Measurements from ENCODE around the gene SLC39A11. TPM values are rescaled to one million over a fixed set of nuclear protein-coding genes. Genes with fewer than 3 reads are reported as not detected.
A peak's percentile ranks its signal among the peaks of the same experiment; 100 is the strongest.

SLC39A11 gene
- total and polyA plus RNA-seq, 2 of the 13 experiments (the other 11 are each of a cell fraction or from before 2014, with no cell fraction given) = 17.2 to 31.5 TPM

- no peak for TF ChIP-seq ZNF512B (CRISPR knock-in tag; IDR thresholded peaks at IDR 0.05; ENCODE audit: borderline replicate concordance)
- TF ChIP-seq PBX3 (CRISPR knock-in tag; IDR thresholded peaks at IDR 0.05; ENCODE audit: borderline replicate concordance) = no peak
- TF ChIP-seq ZNF547 (CRISPR knock-in tag; IDR thresholded peaks at IDR 0.05) = no peak; the same call in 1 of the 2 replicates
- TF ChIP-seq ZNF253 (CRISPR knock-in tag; IDR thresholded peaks at IDR 0.05; ENCODE audit: borderline replicate concordance) = no peak
- no peak for TF ChIP-seq ZBTB8A (CRISPR knock-in tag; IDR thresholded peaks at IDR 0.05; ENCODE audit: borderline replicate concordance, low read depth)
- TF ChIP-seq TAF1 (CRISPR knock-in tag; IDR thresholded peaks at IDR 0.05) = no peak
- TF ChIP-seq TGIF2 (CRISPR knock-in tag; IDR thresholded peaks at IDR 0.05) = peak; percentile 84; the same call in 1 of the 2 replicates
- TF ChIP-seq PHF5A (CRISPR knock-in tag; IDR thresholded peaks at IDR 0.05; ENCODE audit: low read depth, unreplicated experiment) = no peak
- TF ChIP-seq RARA (CRISPR knock-in tag; IDR thresholded peaks at IDR 0.05) = peak; percentile 80
- no peak for TF ChIP-seq CHD2 (IDR thresholded peaks at IDR 0.05; ENCODE audit: low read depth, low read length)
- no peak for TF ChIP-seq ZNF484 (CRISPR knock-in tag; IDR thresholded peaks at IDR 0.05; ENCODE audit: borderline replicate concordance, low read depth)
- no peak; the same call in 1 of the 2 replicates for TF ChIP-seq ZNF414 (CRISPR knock-in tag; IDR thresholded peaks at IDR 0.05)
- peak; percentile 62; the same call in 1 of the 2 replicates for TF ChIP-seq THRA (CRISPR knock-in tag; IDR thresholded peaks at IDR 0.05; ENCODE audit: borderline replicate concordance)
- no peak for TF ChIP-seq AFF4 (CRISPR knock-in tag; IDR thresholded peaks at IDR 0.05)
- TF ChIP-seq TERF1 (CRISPR knock-in tag; IDR thresholded peaks at IDR 0.05) = no peak
- TF ChIP-seq TBX2 (CRISPR knock-in tag; IDR thresholded peaks at IDR 0.05; ENCODE audit: borderline replicate concordance) = peak; percentile 99
Measured at GRCh38 chr17:72661116-72661944, 431.2 kb downstream of the SLC39A11 start (continued).

Measured in HepG2 (cell line).